ENCODE measurements around the gene REXO2. TPM values are rescaled to one million over a fixed set of nuclear protein-coding genes. Genes with fewer than 3 reads are reported as not detected.

The REXO2 gene
- total RNA-seq (100 to 1,000 TPM in 2 of 7 donors, 10 to 100 TPM in 5; 57.3 to 118 (median 80.9) TPM), polyA plus RNA-seq (10 to 100 TPM; 46.4 to 70.8 (median 52.9) TPM)
- long read RNA-seq, donor 1, transcript REXO2-220 (7 exons, 1,158 nt), result major isoform, 56 of 69 reads
- long read RNA-seq, donor 1, partial matches to known transcripts, result 0 of 69 reads
- long read RNA-seq, donor 1, other reads (novel, unspliced or antisense), result 0 of 69 reads
- long read RNA-seq, donor 2, transcript REXO2-220 (7 exons, 1,158 nt), result major isoform, 41 of 55 reads
- long read RNA-seq, donor 2, partial matches to known transcripts, result 0 of 55 reads
- long read RNA-seq, donor 2, other reads (novel, unspliced or antisense), result 0 of 55 reads

GRCh38 chr11:114439229-114440120 is at the start of gene REXO2:
REXO2 (plus strand) TSS chr11:114439467; CDS start chr11:114439529, 62 bp downstream.
- DNase-seq, result peak; percentile 98
- intact Hi-C loops (cut with DNase I; ENCODE audit: low total_unique reads), result no loop called here
- TF ChIP-seq POLR2AphosphoS5 (IDR thresholded peaks at IDR 0.05) (peak; percentile 97 to 98 (median 97)), POLR2A (IDR thresholded peaks at IDR 0.05) (peak in 2 of 3 donors; percentile 52 to 78), CTCF (IDR thresholded peaks at IDR 0.05 in 8 of 11, conservative IDR thresholded peaks at IDR 0.05 in 3 of 11) (peak in 7 of 11 experiments; percentile 31 to 58 (median 43))
- Histone ChIP-seq H3K4me1 (peaks cover 4 to 38% (median 31%) of the 10 kb centered on the region in 6 donors), H3K4me3 (peak within 1 kb of the TSS; percentile 78 to 95 (median 84)), H3K27me3 (replicated peaks in 1 of 7) (no peaks in the 10 kb centered on the region), H3K36me3 (peaks cover 0 to 9% (median 4%) of the 10 kb centered on the region in 6 donors), H3K27ac (peak within 1 kb of the TSS; percentile 67 to 90 (median 86)), H3K9me3 (no peaks in the 10 kb centered on the region)
- 0 to 1% (median 0%) methylated on average over 38 to 64 of the region's 64 CpGs for WGBS, 5 donors

GRCh38 chr11:114392735-114393667 is 46.3 kb upstream of the REXO2 start:
- TF ChIP-seq POLR2A (IDR thresholded peaks at IDR 0.05) (no peak), CTCF (IDR thresholded peaks at IDR 0.05 in 8 of 11, conservative IDR thresholded peaks at IDR 0.05 in 3 of 11) (no peak), POLR2AphosphoS5 (IDR thresholded peaks at IDR 0.05) (no peak)
- H3K9me3 ChIP-seq, result no peaks in the 10 kb centered on the region
- no peaks in the 10 kb centered on the region for H3K36me3 ChIP-seq
- H3K4me1 ChIP-seq, result peaks cover 0 to 13% (median 8%) of the 10 kb centered on the region in 6 donors
- H3K27ac ChIP-seq, result no peak overlapping the region
- DNase-seq, result no peak
- H3K4me3 ChIP-seq, result no peak overlapping the region
- peaks cover 0 to 7% (median 0%) of the 10 kb centered on the region in 7 donors for H3K27me3 ChIP-seq (replicated peaks in 1 of 7)
- intact Hi-C loops (cut with DNase I; ENCODE audit: low total_unique reads), result no loop called here
- WGBS, 5 donors, result 86 to 92% (median 89%) methylated on average over 4 of the region's 4 CpGs

GRCh38 chr11:114395736-114396135 is 43.5 kb upstream of the REXO2 start:
- intact Hi-C loops (cut with DNase I; ENCODE audit: low total_unique reads), result no loop called here
- no peak for DNase-seq
- 73 to 86% (median 80%) methylated on average over 3 of the region's 3 CpGs for WGBS, 5 donors
- Histone ChIP-seq H3K4me1 (peaks cover 0 to 31% (median 26%) of the 10 kb centered on the region in 6 donors), H3K36me3 (no peaks in the 10 kb centered on the region), H3K27ac (no peak overlapping the region), H3K9me3 (no peaks in the 10 kb centered on the region), H3K27me3 (replicated peaks in 1 of 7) (peaks cover 0 to 6% (median 0%) of the 10 kb centered on the region in 7 donors), H3K4me3 (no peak overlapping the region)
- TF ChIP-seq POLR2A (IDR thresholded peaks at IDR 0.05) (no peak), POLR2AphosphoS5 (IDR thresholded peaks at IDR 0.05) (no peak), CTCF (IDR thresholded peaks at IDR 0.05 in 8 of 11, conservative IDR thresholded peaks at IDR 0.05 in 3 of 11) (no peak)

Measured in spleen (tissue), 13 donors.